H7 (cell line): ENCODE measurements around the gene SH3BGRL2. TPM values are rescaled to one million over a fixed set of nuclear protein-coding genes. Genes with fewer than 3 reads are reported as not detected.
"Not testable (repeated sequence)": the region's sequence is repeated elsewhere in the genome, so short reads cannot be mapped to it uniquely, and the experiment has no call there.

Experiments
- DNase-seq: peaks from one replicate; pipeline ENCODE4 v3.0.0; 2012
- H3K27me3 ChIP-seq: 2 replicates; pipeline ENCODE4 v1.6.0; 2011; ENCODE audit warnings: mild to moderate bottlenecking, low read length; ENCODE audit not compliant: control insufficient read depth, insufficient read depth
- H3K36me3 ChIP-seq: replicated peaks from 2 replicates; pipeline ENCODE4 v1.5.1; 2011; ENCODE audit warnings: low read length; ENCODE audit not compliant: control insufficient read depth, insufficient read depth
- H3K4me3 ChIP-seq: 2 replicates; pipeline ENCODE4 v1.5.1; 2011; ENCODE audit warnings: low read depth, mild to moderate bottlenecking, control low read depth, low read length, moderate library complexity; ENCODE audit not compliant: insufficient read depth
- total RNA-seq: library from RNA; depleted of rRNA; stranded (reverse); fragments of >200 nt; shearing (Covaris generic); gene quantifications from 2 replicates; pipeline ENCODE4 v1.2.3, GENCODE V29; 2014

Gene SH3BGRL2
- total RNA-seq, 1 experiment from 2014 or later = 8.6 TPM

DNA sequence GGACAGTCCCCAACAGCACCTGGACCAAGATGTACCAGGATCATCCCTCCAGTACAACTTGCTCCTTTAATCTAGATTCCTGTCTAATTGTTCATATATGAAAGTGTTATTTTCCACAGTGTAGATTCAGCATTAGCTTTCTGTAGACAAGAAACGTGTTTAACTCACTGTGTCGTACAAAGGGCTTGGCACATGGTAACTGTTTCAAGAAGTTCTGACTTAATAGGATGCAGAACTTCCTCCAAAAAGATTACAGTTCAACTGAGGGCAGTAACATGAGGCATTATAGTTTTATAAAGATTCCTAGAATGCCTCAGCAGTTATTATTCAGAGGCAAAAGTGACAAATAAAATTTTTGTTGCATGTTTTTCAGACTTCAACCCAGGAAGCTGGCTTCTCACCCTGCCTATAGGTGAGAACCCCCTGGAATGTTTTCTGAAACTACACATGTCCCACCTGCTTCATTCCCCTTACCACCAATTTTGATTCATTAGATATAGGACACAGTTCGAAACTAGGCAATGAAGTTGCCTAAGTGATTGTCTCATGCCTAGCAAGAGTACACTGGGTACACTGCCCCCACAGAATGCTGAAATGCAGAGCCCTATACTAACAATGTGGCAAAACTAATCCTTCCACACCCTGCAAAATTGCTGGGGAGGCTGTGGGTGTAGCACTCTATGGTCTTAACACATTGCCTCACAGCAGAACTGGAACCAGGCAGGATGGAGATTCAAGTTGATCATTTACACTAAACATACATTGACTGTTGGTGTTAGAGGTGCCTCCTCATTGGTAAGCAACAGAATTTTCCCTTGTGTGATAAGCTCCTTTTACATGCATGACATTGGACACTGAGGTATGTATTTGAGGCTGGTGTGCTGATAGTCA lies 22.6 kb upstream of the SH3BGRL2 start:
- Histone ChIP-seq H3K27me3 (no peaks in the 10 kb centered on the region), H3K4me3 (no peak overlapping the region), H3K36me3 (no peaks in the 10 kb centered on the region)
- no peak for DNase-seq

DNA sequence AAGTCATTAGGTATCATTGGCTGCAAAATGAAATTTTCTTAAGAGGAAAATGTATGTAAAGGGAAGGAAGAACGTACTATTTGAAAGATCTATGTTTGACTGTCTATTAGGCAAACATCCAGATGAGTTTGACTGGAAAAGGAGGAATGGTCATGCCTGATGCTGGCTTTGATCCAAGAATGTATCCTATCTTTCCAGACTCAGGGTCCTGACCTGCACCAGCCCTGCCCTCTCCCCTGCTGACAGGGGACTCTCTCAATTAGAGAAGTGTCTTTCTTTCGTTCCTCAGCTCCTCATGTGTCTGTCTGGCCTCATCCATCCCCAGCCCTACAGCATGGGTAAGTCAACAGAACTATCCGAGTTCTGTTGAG lies 21.9 kb upstream of the SH3BGRL2 start:
- Histone ChIP-seq H3K4me3 (no peak overlapping the region), H3K27me3 (no peaks in the 10 kb centered on the region), H3K36me3 (no peaks in the 10 kb centered on the region)
- DNase-seq = no peak

DNA sequence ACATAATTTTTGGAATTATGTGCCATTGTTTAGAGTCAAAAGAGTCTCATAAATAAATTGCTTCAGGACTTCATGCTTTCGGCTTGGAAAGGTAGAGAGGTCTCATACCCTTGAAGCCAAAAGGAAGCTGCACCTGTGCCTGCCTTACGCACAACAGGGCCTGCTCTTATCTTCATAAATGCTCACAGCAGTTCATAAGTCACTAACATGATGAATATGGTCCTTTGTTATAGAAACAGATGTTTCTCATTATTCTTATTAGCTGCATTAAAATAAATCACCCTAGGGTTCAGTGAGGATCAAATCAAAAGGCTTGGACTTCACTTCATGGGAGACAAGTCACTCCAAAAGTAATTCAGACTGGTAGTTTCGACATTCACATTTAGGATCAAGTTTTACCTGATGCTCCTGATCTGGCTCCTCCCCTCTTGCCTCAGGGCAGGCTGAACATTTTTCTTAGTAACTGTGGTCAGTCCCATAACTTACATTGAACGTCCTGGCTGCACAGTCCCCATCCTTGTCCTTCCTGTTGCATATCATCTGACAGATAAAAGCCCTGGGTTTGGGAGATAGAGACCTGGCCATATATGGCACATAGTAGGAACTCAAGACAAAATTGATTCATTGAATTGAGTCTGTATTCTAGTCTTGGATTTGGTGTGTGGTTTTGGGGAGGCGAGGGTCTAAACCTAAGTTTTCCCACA lies 20.7 kb upstream of the SH3BGRL2 start:
- no peaks in the 10 kb centered on the region for H3K27me3 ChIP-seq
- H3K36me3 ChIP-seq = no peaks in the 10 kb centered on the region
- no peak overlapping the region for H3K4me3 ChIP-seq
- DNase-seq = no peak

DNA sequence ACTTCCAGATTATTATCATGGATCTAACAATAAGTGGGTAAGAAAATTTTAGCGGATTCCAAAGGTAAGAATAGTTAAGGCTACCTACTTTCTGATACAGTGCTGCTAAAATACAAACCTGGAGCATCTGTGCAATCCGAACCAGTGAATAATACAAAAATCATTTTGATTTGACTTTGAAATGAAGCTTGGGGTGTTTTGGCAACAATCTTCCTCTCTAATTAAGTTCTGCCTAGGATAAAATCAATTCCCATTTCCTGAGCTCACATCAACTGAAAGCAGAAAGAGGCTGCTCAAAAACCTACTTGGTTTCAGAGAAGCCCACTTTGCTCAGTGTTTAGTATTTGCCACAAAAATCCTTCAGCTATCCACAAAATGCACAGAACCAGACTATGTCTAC lies 18.7 kb upstream of the SH3BGRL2 start:
- H3K36me3 ChIP-seq = no peaks in the 10 kb centered on the region
- no peak for DNase-seq
- H3K4me3 ChIP-seq = no peak overlapping the region
- H3K27me3 ChIP-seq = no peaks in the 10 kb centered on the region

DNA sequence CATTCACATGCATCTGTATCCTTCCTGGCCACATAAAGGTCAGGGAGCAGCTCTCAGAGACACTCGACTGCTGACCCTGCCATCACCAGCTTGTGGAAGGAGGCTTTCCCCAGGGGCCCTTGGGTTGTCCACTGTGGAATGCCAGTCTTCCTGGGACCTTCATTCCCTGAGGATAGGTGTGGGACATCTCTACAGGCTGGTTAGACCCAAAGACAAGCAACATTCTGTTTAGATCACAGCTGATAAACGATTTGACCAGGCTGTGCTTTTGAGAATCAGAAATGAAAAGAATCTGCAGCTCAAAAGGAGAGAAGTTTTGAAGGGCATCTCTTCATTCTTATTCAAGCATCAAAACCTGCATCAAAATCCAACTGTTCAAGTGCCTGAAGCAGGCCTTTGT lies 18.2 kb upstream of the SH3BGRL2 start:
- no peak for DNase-seq
- H3K27me3 ChIP-seq = no peaks in the 10 kb centered on the region
- H3K4me3 ChIP-seq = no peak overlapping the region
- H3K36me3 ChIP-seq = no peaks in the 10 kb centered on the region

DNA sequence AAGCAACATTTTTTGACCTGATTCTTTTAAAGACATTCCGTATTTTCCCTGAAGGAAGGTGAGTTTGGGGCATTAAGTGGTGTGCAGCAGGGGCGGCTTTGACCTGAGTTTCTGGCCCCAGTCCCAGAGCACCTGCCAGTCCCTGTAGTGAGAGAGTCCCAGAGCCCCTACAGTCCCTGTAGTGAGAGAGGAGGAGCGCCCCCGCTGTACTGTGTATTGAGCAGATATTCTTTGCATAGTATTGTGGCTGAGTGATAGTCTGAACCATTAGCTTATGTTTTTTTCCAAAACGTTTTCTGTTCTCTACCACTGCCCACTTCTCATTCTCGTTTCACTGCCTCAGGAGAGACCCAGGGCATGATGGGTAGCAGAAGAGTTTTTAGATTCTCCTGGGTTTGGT lies 17.2 kb upstream of the SH3BGRL2 start:
- H3K4me3 ChIP-seq = no peak overlapping the region
- no peaks in the 10 kb centered on the region for H3K27me3 ChIP-seq
- H3K36me3 ChIP-seq = no peaks in the 10 kb centered on the region
- no peak for DNase-seq

DNA sequence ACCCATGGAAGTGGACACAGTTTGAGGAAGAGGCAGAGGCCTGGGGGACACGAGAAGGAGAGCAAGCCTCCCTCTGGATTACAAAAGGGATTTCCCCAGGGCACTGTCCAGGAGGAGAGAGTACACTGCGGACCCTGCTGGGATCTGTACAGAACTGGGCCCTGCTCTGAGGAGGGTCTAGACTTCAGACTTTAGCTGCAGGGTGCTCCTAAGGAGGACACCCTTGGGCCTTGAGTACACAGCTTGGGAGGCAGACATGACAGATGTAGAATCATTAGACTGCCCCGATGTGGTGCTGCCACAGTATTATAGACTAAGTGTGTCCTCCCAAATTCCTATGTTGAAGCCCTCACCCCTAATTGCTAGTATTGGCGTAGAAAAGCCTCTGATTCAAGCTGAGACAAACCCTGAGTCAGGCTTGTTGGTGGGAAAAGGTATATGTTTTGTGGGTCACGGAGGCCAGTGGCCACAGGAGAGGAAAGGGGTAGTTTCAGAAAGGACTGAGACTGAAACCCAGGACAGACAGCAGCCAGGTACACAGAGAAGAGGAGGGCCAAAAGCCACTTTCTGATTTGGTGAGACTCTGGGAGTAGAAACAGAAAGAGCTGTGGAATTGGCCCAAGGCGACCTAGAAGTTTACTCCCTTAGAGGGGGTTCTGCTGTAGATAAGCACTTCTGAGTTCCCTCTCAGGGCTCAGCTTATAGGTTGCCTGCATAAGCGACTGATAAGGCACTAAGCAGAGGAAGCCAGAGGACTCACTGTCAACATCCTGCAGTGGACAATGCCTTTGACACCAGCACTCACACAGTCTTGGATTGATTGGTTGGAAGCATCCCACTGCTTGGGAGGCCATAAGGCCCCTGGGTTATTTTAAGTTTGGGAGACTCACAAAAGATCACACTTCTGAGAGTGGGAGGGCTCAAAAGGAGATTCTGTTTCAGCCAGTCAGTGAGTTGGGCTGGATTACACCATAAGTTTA lies 16.5 kb upstream of the SH3BGRL2 start:
- no peak for DNase-seq
- Histone ChIP-seq H3K36me3 (no peaks in the 10 kb centered on the region), H3K4me3 (no peak overlapping the region), H3K27me3 (no peaks in the 10 kb centered on the region)

DNA sequence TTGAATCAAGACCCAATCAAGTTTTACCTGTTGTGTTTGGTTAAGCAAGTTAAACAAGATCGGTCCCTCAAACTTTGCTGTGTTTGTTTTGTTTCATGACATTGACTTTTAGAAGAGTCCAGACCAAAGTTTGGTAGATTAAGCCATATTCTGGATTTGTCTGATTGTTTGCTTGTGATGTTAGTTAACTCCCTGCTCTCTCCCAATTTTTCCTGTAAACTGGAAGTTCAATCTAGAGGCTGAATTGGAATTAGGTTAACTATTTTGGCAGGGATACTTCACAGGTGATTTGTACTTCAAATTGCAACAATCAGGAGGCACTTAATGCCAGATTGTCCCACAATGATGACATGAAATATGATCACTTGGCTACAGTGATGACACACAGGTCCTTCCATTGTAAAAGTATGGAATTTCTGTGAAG lies 13.6 kb upstream of the SH3BGRL2 start:
- Histone ChIP-seq H3K36me3 (no peaks in the 10 kb centered on the region), H3K4me3 (no peak overlapping the region), H3K27me3 (no peaks in the 10 kb centered on the region)
- DNase-seq = no peak

DNA sequence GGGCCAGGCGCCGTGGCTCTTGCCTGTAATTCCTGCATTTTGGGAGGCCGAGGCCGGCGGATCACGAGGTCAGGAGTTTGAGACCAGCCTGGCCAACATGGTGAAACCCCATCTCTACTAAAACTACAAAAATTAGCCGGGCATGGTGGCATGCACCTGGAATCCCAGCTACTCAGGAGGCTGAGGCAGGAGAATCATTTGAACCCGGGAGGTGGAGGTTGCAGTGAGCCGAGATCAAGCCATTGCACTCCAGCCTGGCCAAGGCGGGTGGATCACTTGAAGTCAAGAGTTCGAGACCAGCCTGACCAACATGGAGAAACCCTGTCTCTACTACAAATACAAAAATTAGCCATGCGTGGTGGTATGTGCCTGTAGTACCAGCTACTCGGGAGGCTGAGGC lies 12.7 kb upstream of the SH3BGRL2 start:
- not testable (repeated sequence) for H3K4me3 ChIP-seq, H3K36me3 ChIP-seq, H3K27me3 ChIP-seq, DNase-seq

DNA sequence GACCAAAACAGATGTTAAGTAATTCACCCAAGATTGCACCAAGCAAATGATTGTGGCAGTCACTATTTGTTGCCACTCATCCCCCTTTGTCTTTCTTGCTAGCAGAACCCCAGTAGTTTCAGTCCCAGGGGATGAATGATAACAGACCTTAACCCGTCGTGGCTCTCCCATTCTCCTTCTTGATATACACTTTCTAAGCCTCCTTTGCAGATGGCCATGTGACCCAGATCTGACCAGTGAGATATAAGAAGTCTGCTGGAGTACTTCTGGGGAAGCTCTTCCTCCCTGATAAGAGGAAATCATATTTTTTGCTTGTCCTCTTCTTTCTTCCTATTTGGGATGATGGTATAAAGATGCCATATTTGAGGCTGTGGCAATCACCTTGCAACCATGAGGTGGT lies 9.6 kb upstream of the SH3BGRL2 start:
- H3K27me3 ChIP-seq = no peaks in the 10 kb centered on the region
- no peak overlapping the region for H3K4me3 ChIP-seq
- DNase-seq = no peak
- no peaks in the 10 kb centered on the region for H3K36me3 ChIP-seq

DNA sequence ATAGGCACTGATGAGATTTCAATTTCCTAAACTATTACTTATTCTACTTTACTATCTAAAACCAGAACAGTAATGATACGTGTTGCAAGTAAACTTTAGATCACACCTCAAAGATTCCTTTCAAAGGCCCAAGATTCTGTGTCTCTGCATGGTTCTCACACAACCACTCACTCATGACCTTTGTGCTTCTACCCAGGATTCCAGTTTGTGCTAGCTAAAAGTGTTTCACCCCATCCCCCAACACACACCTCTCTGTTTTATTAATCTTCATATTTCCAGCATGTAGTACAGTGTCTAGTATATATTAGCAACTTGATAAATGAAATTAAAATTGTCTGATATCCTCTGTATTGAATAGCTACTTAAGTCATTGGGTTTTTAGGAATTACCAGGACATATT lies 8.8 kb upstream of the SH3BGRL2 start:
- DNase-seq = no peak
- H3K27me3 ChIP-seq = no peaks in the 10 kb centered on the region
- no peaks in the 10 kb centered on the region for H3K36me3 ChIP-seq
- H3K4me3 ChIP-seq = no peak overlapping the region

DNA sequence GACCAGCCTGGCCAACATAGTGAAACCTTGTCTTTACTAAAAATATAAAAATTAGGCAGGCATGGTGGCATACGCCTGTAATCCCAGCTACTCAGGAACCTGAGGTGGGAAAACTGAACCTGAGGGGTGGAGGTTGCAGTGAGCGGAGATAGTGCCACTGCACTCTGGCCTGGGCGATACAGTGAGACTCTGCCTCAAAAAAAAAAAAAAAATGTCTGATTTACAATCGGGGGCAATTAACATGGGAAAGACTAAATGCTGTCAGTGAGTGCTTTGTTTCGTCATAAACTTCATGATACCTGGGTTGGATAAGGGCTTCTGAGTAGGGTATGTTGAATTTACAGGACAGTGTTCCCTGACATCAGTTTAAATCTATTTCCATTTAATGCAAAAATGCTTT lies 8.0 kb upstream of the SH3BGRL2 start:
- Histone ChIP-seq H3K4me3 (no peak overlapping the region), H3K36me3 (no peaks in the 10 kb centered on the region), H3K27me3 (no peaks in the 10 kb centered on the region)
- DNase-seq = no peak

DNA sequence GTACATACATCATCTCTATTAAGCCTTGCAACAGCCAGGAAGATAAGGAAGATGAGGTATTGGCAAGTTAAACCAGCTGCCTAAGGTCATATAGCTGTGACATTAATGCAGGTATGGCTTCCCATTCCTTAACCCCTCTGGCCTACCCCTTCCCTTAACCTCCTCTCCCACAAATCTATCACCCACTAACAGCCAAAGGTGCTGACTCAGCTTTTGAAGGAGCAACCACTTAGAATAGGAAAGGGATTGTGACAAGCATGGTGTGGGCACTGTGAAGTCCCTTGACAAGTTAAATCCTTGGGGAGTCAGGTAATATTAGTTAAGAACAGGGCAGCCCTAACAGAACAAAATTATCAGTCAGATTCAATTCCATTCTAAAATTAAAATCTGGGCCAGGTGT lies 5.4 kb upstream of the SH3BGRL2 start:
- Histone ChIP-seq H3K36me3 (no peaks in the 10 kb centered on the region), H3K27me3 (no peaks in the 10 kb centered on the region; the same call in none of the 2 replicates), H3K4me3 (no peak overlapping the region)
- no peak for DNase-seq

DNA sequence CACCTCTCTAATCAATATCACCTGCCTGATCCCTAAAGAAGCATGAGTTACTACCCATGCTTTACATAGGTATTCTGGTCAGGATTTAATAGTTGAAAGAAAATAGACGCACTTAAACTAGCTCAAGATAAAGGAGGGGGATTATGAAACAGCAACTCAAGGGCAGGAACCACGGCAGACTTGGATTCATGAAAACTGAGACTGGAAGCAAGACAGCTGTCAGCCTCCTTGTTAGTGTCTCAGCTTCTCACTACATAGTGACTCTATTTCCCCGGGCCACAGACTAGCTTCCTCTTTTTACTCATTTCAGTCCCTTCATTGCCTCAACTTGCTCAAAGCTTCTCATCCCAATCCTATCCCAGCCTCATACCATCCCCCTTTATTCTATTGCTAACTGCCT lies 4.3 kb upstream of the SH3BGRL2 start:
- Histone ChIP-seq H3K36me3 (no peaks in the 10 kb centered on the region), H3K4me3 (no peak overlapping the region), H3K27me3 (peaks cover 2% of the 10 kb centered on the region)
- no peak for DNase-seq
